RWPE2 (cell line): ENCODE results near the gene ALKBH2.
A peak's percentile ranks its signal among the peaks of the same experiment; 100 is the strongest.

ENCODE experiments used
- ATAC-seq: fragments of 200-7000 bp; cut with Tn5 transposase; 3 replicates; pipeline ENCODE4 v1.9.1; 2021; ENCODE audit warnings: low read depth
- DNase-seq: peaks from one replicate; pipeline ENCODE4 v3.0.0-alpha.2; 2020; ENCODE audit warnings: low spot score
- H3K27ac ChIP-seq: fragments of 450-650 bp; 2 replicates; pipeline ENCODE4 v1.5.1; 2017; ENCODE audit warnings: mild to moderate bottlenecking; ENCODE audit not compliant: poor library complexity, severe bottlenecking
- H3K27me3 ChIP-seq: fragments of 250-450 bp; sonication (Bioruptor Pico); 2 replicates; pipeline ENCODE4 v1.5.1; 2021; ENCODE audit warnings: mild to moderate bottlenecking, moderate library complexity; ENCODE audit not compliant: insufficient read depth, poor library complexity, severe bottlenecking
- H3K36me3 ChIP-seq: fragments of 250-450 bp; sonication (Bioruptor Pico); 2 replicates; pipeline ENCODE4 v1.5.1; 2020; ENCODE audit warnings: low read depth, mild to moderate bottlenecking, moderate library complexity
- H3K4me1 ChIP-seq: fragments of 250-450 bp; sonication (Bioruptor Pico); 2 replicates; pipeline ENCODE4 v1.5.1; 2021; ENCODE audit warnings: mild to moderate bottlenecking, moderate library complexity; ENCODE audit not compliant: insufficient read depth, poor library complexity, severe bottlenecking
- H3K4me3 ChIP-seq: fragments of 250-450 bp; sonication (Bioruptor Pico); 2 replicates; pipeline ENCODE4 v1.5.1; 2021; ENCODE audit warnings: mild to moderate bottlenecking, moderate library complexity; ENCODE audit not compliant: severe bottlenecking
- H3K9me3 ChIP-seq: fragments of 250-450 bp; sonication (Bioruptor Pico); 2 replicates; pipeline ENCODE4 v1.5.1; 2021; ENCODE audit warnings: mild to moderate bottlenecking, moderate library complexity; ENCODE audit not compliant: severe bottlenecking
- CTCF ChIP-seq: fragments of 450-650 bp; IDR thresholded peaks from one replicate; pipeline ENCODE4 v1.5.1; 2017; ENCODE audit warnings: mild to moderate bottlenecking, moderate library complexity; ENCODE audit not compliant: poor library complexity, severe bottlenecking

The ALKBH2 gene

DNA sequence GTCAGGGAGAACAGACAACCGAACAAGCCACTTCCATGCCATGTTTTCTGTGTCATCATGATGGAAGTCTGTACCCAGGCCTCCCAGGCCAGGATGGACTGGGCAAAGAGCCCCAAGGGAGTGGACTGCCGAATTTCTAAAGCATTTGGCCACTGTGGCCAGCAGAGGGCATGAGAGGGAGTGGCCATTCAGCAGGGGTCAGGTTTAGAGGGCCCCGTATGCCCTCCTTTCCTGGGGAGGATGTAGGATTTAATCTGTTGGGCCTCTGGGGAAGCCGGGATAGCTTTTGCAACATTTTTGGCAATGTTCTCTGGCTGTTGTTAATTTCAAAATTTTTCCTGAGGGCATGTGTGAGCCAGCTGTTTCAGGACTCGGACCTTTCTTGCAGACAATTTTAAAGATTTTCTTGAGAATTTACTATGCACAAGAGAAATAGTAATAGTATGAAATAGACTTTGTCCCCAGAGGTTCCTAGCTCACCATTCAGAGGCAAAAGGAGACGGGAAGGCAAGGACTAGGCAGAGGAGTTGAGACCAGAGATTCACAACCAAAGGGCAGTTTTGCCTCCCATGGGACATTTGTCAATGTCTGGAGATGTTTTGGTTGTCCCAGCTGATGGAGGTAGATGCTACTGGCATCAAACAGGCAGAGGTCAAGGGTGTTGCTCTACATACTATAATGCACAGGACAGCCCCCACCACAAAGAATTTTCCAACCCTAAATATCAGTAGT is 41.1 kb upstream of the ALKBH2 start:
- no peaks in the 10 kb centered on the region for H3K4me1 ChIP-seq
- peak; percentile 48; the same call in 2 of the 3 replicates for ATAC-seq
- H3K9me3 ChIP-seq = no peaks in the 10 kb centered on the region
- peak; percentile 68 for TF ChIP-seq CTCF
- DNase-seq = no peak
- H3K27me3 ChIP-seq = no peaks in the 10 kb centered on the region
- H3K4me3 ChIP-seq = no peak overlapping the region
- no peaks in the 10 kb centered on the region for H3K36me3 ChIP-seq
- H3K27ac ChIP-seq = no peak overlapping the region

- Histone ChIP-seq H3K27me3 (no peaks in the 10 kb centered on the region), H3K36me3 (no peaks in the 10 kb centered on the region), H3K9me3 (no peaks in the 10 kb centered on the region), H3K27ac (no peak overlapping the region), H3K4me3 (no peak overlapping the region), H3K4me1 (no peaks in the 10 kb centered on the region)
- ATAC-seq = no peak; the same call in 2 of the 3 replicates
- DNase-seq = no peak
- no peak for TF ChIP-seq CTCF
Observed at GRCh38 chr12:109131154-109132050, 38.1 kb upstream of the ALKBH2 start.

DNA sequence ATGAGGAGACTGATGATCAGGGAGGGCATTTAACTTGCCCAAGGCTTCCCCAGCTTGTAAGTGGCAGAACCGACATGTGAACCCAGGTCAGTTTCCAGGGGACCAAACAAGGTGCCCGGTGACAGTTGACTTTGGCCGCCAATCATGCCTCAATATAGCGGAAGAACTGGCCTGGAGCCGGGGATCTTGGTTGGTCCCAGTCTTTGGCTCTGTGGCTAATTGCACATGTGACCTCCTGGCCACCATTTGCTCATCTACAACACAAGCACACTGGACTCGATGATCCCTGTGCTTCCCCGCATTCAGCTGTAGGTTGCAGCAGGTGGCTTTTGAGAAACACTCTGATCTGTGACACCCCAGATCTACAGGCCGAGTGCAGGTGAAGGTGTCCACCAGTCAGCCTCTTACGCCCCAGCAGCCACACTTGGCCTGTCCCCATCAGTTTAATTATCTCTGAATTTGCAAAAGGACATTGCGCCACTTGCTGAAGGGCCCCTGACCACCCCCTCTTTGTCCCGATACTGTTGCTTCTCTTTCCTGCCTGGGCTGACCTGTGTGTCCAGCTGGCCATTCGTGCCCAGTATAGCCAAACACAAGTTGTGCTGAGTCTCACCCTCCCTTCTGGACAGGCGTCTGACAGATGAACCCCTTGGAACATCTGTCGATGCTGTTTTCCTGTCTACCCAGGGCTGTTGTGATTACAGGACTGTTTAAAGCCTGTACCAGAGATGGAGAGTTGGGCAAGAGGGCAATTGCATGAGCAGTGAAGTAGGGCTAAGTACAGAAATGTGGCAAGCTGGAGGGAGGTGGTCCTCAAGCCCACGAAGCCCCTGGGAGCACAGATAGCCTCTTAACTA is 37.3 kb upstream of the ALKBH2 start:
- ATAC-seq = no peak

GRCh38 chr12:109127533-109128242 is 34.4 kb upstream of the ALKBH2 start:
- ATAC-seq (no peak), DNase-seq (no peak)
- no peak for TF ChIP-seq CTCF
- H3K27ac ChIP-seq = no peak overlapping the region
- H3K4me1 ChIP-seq = no peaks in the 10 kb centered on the region
- no peaks in the 10 kb centered on the region for H3K9me3 ChIP-seq
- H3K36me3 ChIP-seq = no peaks in the 10 kb centered on the region
- no peaks in the 10 kb centered on the region for H3K27me3 ChIP-seq
- H3K4me3 ChIP-seq = no peak overlapping the region

More for the DNA sequence above, 37.3 kb upstream of the ALKBH2 start:
- H3K4me1 ChIP-seq = no peaks in the 10 kb centered on the region
- no peak for DNase-seq
- H3K27ac ChIP-seq = no peak overlapping the region
- no peaks in the 10 kb centered on the region for H3K36me3 ChIP-seq
- H3K27me3 ChIP-seq = no peaks in the 10 kb centered on the region
- H3K9me3 ChIP-seq = no peaks in the 10 kb centered on the region
- no peak for TF ChIP-seq CTCF
- no peak overlapping the region for H3K4me3 ChIP-seq
